Midbrain (tissue), 1 donor: Measurements from ENCODE around the gene LAMA4.

ENCODE experiments used
- DNase-seq: peaks from one replicate; lab custom pipeline; 2025; lab: John Stamatoyannopoulos, UW

LAMA4 gene

DNA sequence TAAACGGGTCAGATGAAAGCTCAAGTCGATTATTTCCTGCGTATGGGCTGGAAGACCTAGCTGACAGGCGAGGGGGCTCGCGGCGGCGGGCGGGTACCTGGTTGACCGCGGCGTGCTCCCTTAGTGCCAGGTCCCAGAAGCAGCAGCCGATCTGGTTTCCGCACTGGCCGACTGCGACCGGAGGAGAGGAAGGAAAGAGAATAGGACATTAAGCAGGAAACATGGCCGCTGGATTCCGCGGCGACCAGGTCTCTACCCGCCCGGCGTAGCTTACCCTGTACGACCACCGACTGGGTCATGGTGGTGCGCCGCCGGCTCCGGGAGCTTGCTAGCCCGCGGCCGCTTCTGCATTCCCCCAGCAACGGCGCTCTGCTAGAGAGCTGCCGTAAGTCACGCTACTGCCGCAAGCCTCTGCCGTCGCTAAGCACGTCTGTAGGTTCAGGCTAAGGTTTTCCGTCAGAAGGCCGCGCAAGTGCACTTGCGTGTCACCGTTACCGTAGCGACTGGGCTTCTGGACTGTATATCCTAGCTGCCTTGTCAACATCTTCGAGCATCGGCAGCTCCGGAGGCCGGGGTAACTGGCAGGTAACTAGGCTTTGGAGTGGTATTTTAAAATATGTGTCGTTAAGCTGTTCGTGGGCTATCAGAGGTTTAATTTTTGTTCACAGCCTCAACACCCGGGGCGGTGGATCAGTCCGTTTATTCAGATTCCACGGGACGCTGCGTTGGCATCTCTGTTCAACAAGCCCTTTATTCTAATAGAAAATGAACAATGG is 167.0 kb downstream of the LAMA4 start, which contains the start of the genes FAM229B and TUBE1:
Gene FAM229B, plus strand, starts transcription at position 456 of the 776 bp plus-strand sequence. CDS start 11,693 bp downstream, outside the sequence.
Gene TUBE1, minus strand, starts transcription at position 347 of the 776 bp plus-strand sequence. Its CDS starts 48 bp downstream, at position 299.
- peak; percentile 95 for DNase-seq

DNA sequence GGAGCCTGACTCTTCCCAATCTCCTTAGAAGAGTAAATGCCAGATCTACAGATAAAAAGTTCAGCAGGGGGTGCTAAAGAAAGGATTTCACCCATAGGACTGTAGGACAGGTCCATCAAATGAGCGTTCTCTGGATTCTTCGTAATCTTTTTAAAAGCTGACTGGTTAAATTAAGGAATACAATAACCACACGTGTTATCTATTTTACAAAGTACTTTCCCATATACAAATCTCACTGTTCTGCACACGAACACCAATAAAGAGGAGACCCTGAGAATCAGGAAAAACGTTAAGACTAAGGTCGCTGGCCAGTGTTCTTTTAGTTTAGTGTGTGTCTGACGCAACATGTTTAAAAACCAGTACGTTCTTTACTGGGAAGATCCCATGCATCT is 167.6 kb downstream of the LAMA4 start:
- peak; percentile 14 for DNase-seq

DNA sequence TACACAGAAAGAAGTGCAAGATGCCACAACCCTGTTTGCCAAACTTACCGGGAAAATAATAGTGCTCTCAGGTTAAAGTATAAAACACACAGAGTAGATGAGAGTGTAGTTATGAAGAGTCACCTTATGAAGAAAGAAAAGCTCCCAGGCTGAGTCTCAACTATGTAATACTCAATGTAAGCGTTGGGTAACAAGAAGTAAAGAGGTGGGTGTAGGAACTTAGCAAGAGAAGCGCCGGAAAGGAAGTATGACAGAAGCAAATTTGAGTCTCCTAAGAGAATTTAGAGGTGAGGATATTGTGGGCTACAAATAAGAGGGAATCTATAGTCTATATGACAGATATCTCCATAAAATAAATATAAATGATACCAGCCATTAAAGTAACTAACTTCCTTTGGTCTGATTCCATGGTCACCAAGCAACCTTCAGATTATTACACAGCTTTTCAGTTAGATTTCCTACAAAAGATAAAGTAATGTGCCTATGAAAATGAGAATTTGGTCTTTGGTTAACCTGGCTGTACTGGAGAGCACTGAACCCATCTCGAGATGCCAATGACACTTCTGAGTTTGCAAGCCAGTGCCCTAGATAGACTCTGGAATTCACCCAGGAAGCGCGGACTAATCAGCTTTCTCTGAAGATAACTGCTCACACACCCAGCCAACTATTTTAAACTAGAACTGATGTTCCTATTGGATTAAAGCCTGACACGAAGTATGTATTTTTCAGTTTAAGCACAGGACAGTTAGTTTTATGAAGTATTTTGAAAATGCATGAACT is 168.9 kb downstream of the LAMA4 start:
- no peak for DNase-seq

DNA sequence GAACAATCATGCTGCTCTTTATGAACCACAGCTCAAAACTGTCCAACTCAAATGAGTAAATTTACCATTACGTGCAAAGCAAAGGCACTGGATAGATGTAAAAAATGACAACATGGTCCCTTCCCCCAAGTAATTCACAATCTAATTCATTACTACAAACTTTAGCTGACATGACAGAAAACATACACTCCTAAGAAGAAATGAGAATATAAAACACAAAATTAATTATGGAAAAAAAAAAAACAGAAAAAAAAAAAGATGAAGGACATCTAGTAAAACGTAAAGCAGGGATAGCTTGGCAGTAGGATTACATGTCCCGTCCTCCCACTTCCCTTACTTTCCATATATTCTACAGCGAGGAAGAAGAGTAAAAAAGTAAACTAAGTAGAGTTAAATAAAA is 172.8 kb downstream of the LAMA4 start:
- DNase-seq, result no peak

DNA sequence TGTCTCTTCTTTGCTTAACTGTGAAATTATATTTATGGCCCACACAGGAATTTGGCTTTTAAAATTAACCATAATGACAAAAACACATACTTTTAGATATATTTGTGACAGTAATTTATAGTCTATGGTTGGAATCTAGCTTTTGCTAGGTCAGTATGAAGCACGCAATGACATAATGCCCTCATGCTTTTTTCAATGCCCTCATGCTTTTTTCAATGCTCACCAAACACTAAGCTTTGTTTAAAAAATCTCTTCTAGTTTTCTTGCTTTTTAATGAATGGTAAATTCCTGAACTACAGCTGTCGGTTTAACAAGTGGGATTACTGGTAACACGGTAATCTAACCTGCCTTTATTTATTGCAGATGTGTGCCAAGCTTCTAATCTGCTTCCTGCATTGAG is 187.8 kb downstream of the LAMA4 start:
- DNase-seq, result no peak

DNA sequence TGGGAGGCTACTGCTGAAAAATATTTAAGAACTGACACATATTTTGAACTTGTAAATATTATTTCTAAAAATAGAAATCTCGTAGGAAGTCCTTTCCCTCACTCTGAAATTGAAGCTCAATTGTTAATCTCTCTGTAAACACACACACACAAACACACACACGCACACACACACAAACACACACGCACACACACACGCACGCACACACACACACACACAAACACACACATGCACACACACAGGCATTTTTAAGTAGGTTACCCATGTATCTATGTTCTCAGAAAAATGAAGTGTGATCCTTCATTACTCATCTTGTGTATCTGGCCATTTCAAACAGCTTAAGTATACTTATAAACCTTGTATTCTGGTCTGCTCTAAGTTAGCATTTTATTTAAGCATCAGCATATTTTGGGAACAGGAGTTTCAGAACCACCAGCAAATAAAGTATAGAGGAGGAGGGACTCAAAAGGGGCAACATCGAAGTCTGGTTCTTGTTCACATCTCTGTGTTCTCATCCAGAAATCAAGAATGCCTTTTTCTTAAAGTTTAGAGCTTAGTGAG is 188.9 kb downstream of the LAMA4 start:
- DNase-seq, result no peak

DNA sequence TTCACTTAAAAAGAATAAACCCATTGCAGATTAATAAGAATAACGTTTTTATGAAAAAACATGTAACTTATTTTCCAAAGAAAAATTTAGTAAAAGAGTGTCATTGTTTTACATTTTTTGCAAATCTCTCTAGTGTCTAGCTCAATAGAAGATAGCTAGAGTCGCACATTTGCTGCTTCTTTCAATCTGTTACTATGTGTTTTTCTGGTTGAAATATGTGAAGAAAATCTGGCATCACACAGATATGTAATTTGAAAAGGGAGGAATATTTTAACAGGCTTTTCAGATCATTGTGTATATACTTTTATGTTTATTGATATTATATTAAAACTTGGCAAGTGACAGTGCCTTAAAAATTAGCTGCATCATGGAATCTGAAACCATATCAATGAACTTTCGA is 191.4 kb downstream of the LAMA4 start:
- no peak for DNase-seq

DNA sequence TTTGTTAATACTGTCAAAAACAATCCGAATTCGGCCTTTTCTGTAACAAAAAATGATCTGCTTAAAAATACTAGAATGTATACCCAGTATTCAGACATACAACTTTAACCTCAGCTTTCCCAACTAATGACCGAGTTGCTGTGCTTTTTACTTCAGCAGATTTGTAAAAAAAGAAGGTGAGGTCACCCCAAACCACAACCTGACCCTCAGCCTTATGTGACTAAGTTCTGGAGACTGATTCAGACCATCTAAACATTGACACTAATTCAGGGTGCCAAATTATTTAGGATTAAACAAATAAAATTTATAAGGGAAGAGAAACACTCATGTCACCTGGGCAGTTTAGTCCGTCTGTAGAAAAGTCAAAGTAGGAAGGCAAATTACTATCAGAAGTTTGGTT is 192.8 kb downstream of the LAMA4 start:
- no peak for DNase-seq
